Ovary (tissue), 3 donors: Measurements from ENCODE around the gene BPTF.

Experiments used
- EP300 ChIP-seq: sonication (generic); formaldehyde crosslinking; IDR thresholded peaks from one replicate; pipeline ENCODE4 v1.6.1; 2017; ENCODE audit warnings: antibody characterized with exemption
- POLR2A ChIP-seq: fragments of 450-650 bp; IDR thresholded peaks from one replicate; pipeline ENCODE4 v1.6.1; 2017; ENCODE audit warnings: antibody characterized with exemption, mild to moderate bottlenecking, moderate library complexity
- TF ChIP-seq, protein P1 (sequence below), 3 donors: fragments of 450-650 bp in 2 of 3; fragments of 200-600 bp in 1 of 3; IDR thresholded peaks; one replicate each; pipeline versions ENCODE4 v1.5.1 to v1.8.0; 2016 to 2022; ENCODE audit warnings: antibody characterized with exemption in 3 of 3, mild to moderate bottlenecking in 1 of 3
- donor health status: DM: no; HTN: no; CAD: no.

GRCh38 chr17:67990909-67991308, 165.6 kb downstream of the BPTF start:
- TF ChIP-seq, protein P1, sequence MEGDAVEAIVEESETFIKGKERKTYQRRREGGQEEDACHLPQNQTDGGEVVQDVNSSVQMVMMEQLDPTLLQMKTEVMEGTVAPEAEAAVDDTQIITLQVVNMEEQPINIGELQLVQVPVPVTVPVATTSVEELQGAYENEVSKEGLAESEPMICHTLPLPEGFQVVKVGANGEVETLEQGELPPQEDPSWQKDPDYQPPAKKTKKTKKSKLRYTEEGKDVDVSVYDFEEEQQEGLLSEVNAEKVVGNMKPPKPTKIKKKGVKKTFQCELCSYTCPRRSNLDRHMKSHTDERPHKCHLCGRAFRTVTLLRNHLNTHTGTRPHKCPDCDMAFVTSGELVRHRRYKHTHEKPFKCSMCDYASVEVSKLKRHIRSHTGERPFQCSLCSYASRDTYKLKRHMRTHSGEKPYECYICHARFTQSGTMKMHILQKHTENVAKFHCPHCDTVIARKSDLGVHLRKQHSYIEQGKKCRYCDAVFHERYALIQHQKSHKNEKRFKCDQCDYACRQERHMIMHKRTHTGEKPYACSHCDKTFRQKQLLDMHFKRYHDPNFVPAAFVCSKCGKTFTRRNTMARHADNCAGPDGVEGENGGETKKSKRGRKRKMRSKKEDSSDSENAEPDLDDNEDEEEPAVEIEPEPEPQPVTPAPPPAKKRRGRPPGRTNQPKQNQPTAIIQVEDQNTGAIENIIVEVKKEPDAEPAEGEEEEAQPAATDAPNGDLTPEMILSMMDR (IDR thresholded peaks at IDR 0.05) = no peak
- no peak for TF ChIP-seq POLR2A
- TF ChIP-seq EP300 = no peak
